GM21737 (cell line): Measurements from ENCODE around the gene SLC25A25.
"Not testable (repeated sequence)": the region's sequence is repeated elsewhere in the genome, so short reads cannot be mapped to it uniquely, and the experiment has no call there.

ENCODE experiments used
- ATAC-seq: cut with Tn5 transposase; IDR thresholded peaks from one replicate; pipeline ENCODE4 v1.9.1; 2021; ENCODE audit warnings: mild to moderate bottlenecking, moderate library complexity; ENCODE audit not compliant: unreplicated experiment

SLC25A25 gene

GRCh38 chr9:128108269-128109049 is 40.4 kb downstream of the SLC25A25 start:
- no peak for ATAC-seq

DNA sequence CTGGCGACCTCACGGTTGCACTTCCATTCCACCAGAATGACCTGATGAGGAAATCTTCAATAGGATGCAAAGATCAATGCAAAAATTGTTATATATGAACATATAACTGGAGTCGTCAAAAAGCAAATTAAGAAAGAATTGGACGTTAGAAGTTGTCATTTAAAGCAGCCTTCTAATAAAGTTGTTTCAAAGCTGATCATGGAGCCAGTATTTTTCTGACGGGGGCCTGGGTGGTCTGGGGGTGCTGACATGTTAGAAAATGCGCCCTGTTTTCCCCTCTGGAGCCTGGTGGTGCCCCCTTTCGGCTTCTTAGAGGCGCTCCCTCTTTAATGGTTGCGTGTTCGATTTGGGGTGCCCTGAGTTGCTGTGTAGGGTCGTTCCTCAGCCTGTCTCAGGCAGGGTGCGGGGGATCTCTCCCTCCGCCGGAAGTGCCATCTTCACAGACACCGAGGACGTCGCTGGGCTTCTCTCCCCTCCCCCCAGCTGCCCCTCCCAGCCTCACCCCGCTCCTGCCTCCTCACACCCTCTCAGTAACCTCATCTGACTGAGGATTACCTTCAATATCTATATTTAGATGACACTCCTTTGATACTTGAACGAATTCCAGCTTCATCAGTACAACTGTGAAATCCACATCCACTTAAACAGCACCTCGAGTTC is 41.1 kb downstream of the SLC25A25 start:
- no peak for ATAC-seq

GRCh38 chr9:128111726-128112125 is 43.7 kb downstream of the SLC25A25 start:
- not testable (repeated sequence) for ATAC-seq

DNA sequence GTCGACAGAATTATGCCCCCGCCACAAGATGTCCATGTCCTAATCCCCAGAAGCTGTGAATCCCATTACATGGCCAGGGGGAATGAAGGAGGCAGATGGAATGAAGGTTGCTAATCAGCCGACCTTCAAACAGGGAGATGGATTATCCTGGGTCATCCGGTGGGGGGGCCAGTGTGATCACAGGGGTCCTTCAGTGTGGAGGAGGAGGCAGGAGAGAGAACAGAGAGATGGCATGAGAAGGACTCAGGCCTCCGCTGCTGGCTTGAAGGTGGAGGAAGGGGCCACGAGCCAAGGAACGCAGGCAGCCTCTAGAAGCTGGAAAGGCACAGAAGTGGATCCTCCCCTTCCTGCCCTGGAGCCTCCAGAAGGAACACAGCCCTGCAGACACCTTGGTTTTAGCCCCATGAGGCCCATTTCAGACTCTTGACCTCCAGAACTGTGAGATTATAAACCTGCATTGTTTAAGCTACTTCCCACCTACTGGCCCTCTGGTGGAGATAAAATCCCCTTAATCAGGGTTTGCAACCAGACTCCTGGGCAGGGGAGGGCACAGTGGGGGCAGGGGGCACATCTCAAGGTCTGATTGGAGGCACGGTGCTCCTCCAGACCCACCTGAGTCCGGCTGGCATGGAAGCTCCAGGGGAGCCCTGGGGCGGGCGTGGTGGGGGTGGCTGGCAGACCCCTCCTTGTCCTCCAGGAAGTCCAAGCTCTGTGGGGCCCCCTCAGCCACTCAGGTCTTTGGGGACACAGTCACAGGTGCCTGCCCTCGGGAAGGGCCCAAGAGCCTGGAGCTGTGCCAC is 45.7 kb downstream of the SLC25A25 start:
- no peak for ATAC-seq

DNA sequence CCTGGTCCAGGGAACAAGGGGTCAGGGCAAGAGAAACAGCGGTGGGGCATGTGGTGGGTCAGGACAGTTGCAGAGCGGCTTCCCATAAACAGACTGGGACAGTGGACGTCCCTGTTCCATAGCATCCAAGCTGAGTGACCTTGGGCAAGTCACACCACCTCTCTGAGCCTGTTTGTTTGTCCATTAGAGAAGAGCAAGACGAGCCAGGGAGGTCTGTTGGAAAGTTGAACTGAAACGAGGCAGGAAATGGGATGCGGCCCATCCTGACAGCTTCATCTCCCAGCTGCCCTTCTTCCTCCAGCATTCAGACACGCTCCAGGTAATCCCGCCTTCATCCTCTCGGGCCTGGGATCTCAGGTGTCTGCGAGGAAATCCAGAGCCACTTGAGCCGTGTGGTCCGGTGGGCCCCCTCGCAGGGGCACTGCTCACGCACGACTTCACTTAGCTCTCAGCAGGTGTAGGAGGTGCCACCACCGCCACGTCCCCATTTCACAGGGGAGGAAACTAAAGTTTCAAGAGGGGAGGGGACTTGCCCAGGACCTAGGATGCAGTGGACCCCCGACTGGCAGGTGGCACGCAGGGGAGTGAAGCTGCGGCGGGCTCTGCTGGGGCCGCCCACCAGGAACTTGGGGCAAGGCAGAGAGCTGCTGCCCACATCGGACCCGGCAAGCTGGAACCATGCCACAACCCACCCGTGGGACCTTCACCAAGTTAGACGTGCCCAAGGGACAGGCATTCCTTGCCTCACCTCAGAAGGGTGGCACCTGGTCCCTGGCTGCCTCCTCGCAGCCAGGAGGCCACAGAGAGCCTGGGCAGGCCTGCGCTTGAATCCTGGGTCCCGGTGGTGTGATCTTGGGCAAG is 46.5 kb downstream of the SLC25A25 start:
- ATAC-seq = no peak

DNA sequence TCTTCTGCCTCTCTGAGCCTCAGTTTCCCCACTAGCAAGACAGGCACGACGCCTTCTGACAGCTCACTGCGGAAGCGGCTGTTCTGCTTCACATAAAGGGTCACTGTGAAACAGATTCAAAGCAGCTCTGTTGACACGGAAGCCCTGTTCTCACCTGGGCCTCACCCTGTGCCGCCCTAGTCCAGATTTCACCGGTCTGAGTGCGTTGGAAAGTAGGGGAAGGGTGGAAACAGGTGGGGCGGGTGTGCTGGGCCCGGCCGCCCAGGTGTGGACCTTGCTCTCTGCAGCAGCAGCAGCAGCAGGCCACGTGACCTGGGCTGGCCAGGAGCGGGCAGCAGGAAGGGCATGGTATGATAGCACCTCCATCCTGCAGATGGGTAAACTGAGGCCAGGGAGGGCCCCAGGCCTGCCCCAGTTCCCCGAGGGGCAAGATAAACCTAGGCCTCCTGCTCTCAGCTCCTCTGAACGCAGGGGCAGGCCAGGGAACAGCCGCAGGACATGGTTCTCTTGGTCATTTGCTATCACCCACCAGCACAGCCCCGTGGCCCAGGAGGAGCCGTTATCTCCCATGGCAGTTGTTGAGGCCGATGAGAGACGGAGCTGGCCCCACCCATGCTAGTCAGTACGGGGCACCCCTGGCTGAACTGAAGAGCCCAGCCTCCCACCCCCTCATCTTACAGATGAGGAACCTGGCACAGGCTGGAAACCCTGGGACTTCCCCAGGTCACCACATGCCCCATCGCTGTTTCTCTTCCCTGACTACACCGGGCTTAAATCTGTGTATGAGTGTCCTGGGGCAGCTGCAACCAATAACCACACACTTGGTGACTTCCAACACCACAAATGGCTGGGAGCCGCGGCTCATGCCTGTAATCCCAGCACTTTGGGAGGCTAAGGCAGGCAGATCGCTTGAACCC is 47.4 kb downstream of the SLC25A25 start:
- no peak for ATAC-seq

DNA sequence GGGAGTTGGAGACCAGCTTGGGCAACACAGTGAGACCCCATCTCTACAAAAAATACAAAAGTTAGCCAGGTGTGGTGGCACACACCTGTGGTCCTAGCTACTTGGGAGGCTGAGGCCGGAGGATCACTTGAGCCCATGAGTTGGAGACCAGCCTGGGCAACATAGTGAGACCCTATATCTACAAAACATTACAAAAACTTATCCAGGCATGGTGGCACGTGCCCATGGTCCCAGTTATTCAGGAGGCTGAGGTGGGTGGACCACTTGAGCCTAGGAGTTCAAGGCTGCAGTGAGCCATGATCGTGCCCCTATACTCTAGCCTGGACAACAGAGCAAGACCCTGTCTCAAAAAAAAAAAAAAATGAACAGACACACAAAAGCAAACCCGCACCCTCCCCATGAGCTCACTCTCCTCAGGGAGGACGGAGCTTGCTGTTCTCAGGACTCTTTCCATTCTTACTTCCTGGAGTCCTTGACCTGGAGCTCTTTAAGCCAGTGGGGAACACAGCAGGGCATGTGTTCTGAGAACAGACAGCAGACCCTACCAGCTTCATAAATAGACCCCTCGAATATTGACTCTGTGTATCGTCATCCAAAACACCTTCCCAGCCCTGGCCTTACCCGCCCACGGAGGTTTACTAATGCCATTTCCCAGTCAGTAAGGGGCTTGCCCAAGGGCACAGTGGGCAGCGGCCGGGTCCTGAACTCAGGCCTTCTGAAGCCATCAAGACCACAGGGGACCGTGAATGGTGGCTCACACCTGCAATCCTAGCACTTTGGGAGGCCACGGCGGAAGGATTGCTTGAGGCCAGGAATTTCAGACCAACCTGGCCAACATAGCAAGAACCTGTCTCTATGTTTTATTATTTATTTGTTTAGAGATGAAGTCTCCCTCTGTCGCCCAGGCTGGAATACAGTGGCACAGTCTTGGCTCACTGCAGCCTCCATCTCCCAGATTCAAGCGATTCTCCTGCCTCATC is 48.4 kb downstream of the SLC25A25 start:
- no peak for ATAC-seq

DNA sequence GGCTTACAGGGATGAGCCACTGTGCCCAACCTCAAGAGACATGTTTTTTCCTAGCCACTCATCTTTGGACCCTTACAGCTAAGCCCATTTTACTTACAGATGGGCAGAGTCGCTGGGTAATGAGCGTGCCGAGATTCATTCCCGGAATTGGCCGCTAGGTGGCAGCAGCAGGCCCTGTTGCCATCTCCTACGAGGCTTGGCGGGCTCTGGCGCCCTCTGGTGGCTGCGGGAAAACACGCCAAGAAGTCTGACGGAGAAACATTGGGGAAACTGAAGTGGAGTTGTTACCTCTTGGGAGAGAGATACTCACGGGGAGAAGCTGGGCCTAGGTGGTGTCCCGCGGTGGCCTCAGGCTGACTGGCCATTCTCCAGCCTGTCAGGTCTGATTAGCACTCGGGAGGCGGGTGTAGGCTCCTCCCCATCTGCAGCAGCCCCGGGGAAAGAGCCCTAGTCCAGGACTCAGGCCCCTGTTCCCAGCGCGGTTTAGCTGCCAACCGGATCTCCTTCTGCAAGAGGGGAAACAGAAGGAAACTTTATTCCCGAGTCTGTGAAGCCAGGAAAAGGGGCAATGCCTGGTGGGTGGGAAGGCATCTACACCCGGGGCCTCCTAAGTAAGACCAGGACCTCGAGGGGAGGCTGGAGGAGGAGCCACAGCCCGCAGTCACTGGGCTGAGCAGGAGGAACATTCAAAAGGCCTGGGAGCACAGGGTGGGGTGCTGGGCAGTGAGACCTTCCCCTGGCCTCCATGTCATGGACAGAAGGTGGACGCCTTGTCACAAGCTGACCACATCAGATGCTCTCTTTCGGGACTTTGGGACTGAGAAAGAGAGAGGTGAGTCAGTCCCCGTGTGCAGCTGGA is 49.8 kb downstream of the SLC25A25 start:
- peak; percentile 47 for ATAC-seq

DNA sequence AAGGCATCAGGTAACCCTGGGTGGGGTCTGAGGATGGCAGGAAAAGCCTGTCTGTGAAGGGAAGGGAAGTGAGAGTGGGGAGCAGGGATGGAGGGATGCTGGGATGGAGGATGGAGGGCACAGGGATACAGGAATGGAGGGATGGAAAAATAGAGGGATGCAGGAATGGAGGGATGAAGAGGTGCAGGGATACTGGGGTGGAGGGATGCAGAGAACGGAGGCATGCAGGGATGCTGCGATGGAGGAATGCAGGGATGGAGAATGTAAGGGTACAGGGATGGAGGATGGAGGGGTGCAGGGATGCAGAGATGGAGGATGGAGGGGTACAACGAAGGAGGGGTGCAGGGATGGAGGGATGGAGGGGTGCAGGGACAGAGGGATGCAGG is 50.4 kb downstream of the SLC25A25 start:
- ATAC-seq = no peak

GRCh38 chr9:128118971-128119665 is 51.1 kb downstream of the SLC25A25 start:
- ATAC-seq = no peak

DNA sequence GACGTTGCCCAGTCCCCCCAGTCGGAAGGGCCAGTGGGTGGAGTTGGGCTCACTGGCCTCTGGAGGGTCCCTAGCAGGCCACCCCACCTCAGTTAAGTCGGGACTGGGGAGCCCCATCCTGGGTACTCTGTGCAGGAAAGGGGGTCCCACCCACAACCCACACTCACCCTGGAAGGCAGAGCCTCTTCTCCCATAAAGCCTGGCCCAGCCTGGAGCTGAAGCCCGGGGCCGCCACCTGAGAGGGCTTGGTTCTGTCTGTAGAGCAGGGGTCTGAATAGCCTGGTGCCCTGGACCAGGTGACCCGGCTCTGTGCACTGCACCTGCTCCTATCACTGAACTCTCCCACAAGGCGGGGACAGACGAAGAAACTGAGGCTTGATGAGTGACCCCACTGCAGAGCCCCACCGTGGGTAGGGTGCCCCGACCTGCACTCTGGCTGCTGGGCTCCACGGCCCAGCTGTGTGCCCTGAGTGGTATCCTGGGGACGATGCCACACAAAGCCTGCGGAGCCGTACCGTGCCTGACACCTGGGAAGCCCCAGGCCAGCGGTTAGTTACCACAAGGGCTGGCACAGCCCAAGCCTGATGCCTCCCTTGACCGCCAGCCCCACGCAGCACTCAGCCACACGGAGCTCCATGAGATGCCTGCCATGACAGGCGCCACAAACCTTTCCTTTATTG is 52.2 kb downstream of the SLC25A25 start:
- no peak for ATAC-seq

DNA sequence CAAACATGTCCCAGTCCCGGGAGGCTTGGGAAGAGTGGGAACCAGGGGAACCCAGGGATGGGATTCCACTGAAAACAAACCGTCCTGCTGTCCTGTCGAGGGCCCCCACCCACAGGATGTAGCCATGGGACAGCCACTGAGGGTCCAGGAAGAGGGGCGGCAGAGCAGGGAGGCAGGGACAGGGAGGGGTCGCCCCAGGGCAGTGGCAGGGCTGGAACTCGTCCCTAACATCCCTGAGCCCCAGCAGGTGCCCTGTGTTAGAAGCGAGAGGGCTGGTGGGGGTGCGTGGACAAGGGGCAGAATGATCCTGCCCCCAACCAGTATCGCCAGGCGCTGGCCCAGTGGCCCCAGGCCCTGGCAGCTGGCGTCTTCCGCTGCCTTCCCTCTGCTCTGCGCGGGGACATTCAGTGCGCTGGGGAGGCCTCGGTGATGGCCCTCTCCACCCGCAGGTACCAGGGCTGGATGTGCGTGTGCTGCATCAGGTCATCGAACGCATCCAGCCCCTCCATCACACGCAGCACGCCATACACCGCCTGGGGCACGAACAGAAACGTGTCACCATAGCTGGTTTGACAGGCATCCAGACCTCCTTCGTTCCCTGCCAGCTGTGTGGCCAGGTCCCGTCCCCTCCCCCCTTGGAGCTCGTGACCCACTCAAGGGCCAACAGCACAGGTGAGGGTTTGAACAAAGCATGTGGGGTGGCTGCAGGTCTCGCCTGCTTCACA is 52.9 kb downstream of the SLC25A25 start:
- ATAC-seq = no peak

DNA sequence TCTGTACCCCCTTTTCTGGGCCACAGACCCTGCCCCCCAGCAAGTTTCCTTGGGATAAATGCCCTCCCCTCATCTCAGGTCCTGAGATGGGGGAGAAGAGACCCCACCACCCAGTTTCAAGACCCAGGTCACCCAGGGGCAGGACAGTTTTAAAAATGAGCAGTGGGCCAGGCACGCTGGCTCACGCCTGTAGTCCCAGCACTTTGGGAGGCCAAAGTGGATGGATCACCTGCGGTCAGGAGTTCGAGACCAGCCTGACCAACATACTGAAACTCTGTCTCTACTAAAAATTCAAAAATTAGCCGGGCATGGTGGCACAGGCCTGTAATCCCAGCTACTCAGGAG is 53.4 kb downstream of the SLC25A25 start:
- no peak for ATAC-seq

- ATAC-seq = no peak
Measured at GRCh38 chr9:128121924-128122808, 54.1 kb downstream of the SLC25A25 start.

DNA sequence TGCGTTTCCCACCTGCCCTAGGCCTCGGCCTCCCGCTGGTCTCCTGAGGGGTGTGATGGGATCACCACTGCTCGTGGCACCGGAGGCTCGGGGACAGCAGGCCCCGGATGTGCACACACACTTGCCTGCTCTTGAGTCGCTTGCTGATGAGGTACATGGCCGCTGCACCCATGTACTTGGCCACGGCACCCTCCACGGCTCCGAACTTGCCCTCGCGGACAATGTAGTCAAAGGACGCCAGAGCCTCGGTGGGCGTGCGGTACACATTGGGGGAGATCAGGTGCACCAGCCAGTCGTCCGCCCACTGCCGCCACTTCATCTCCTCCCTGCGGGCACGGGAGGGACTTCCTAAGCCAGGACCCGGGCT is 54.8 kb downstream of the SLC25A25 start:
- ATAC-seq = no peak
